Measurements from ENCODE around the gene RICTOR.

RICTOR gene

DNA sequence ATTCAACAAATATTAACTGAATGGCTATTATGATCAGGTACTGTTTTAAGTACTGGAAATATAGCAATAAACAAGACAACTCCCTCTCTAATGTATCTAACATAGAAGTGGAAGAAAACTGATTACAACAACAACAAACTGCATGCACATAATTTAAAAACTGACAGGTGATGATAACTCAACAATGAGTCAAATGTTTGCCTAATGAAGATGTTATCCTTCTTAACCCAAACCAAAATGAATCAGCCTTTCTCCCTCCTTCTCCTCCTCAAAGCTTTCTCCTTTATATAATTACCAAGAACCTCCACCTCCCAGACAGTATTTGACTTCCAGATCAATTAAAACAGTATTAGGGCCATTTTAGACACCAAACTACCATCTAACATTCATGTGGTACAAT is 49.3 kb downstream of the RICTOR start:
- Histone ChIP-seq H3K27me3 (ENCODE audit: control insufficient read depth, insufficient read depth, low read length) (no peaks in the 10 kb centered on the region), H3K9ac (no peak overlapping the region), H3K4me2 (ENCODE audit: low read length) (no peak overlapping the region), H3K27ac (no peak overlapping the region), H3K4me1 (peaks cover 6% of the 10 kb centered on the region), H2AFZ (no peak overlapping the region), H3K79me2 (peaks cover 27% of the 10 kb centered on the region), H3K36me3 (ENCODE audit: control insufficient read depth, insufficient read depth, low read length) (no peaks in the 10 kb centered on the region), H3K9me3 (ENCODE audit: control insufficient read depth, low read length) (no peaks in the 10 kb centered on the region), H3K4me3 (ENCODE audit: low read depth, low read length) (no peak overlapping the region)
- TF ChIP-seq, protein P1, sequence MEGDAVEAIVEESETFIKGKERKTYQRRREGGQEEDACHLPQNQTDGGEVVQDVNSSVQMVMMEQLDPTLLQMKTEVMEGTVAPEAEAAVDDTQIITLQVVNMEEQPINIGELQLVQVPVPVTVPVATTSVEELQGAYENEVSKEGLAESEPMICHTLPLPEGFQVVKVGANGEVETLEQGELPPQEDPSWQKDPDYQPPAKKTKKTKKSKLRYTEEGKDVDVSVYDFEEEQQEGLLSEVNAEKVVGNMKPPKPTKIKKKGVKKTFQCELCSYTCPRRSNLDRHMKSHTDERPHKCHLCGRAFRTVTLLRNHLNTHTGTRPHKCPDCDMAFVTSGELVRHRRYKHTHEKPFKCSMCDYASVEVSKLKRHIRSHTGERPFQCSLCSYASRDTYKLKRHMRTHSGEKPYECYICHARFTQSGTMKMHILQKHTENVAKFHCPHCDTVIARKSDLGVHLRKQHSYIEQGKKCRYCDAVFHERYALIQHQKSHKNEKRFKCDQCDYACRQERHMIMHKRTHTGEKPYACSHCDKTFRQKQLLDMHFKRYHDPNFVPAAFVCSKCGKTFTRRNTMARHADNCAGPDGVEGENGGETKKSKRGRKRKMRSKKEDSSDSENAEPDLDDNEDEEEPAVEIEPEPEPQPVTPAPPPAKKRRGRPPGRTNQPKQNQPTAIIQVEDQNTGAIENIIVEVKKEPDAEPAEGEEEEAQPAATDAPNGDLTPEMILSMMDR (IDR thresholded peaks at IDR 0.05): no peak

DNA sequence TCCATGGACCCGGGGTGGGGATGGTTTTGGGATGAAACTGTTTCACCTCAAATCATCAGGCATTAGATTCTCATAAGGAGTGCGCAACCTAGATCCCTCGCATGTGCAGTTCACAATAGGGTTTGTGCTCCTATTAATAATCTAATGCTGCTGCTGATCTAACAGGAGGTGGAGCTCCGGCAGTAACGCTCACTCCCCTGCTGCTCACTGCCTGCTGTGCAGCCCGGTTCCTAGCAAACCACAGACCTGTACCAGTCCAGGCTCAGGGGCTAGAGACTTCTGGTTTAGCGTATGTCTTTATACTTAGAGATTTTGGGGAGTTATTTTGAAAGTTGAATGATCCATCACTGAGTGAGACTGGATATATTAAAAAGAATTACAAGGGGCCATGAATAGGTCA is 50.2 kb downstream of the RICTOR start:
- TF ChIP-seq, protein P1 (IDR thresholded peaks at IDR 0.05): no peak
- Histone ChIP-seq H3K9ac (no peak overlapping the region), H3K36me3 (ENCODE audit: control insufficient read depth, insufficient read depth, low read length) (no peaks in the 10 kb centered on the region)

DNA sequence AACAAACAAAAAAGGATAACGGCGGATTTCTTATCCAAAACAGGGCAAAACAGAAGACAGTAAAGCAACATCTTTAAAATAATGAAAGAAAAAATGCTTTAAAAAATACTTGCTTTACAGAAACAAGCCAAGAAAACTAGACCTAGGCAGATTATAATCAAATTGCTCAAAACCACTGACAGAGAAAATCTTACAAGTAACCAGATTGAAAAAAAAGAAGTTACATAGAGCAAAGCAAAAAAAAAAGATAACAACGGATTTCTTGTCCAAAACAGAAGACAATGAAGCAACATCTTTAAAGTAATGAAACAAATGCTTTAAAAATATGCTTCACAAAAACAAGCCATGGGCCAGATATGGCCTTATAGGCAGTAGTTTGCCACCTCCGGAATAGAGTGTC is 51.1 kb downstream of the RICTOR start:
- Histone ChIP-seq H3K4me2 (ENCODE audit: low read length) (no peak overlapping the region), H3K27me3 (ENCODE audit: control insufficient read depth, insufficient read depth, low read length) (no peaks in the 10 kb centered on the region), H3K4me3 (ENCODE audit: low read depth, low read length) (no peak overlapping the region), H3K9ac (no peak overlapping the region), H3K27ac (no peak overlapping the region), H3K4me1 (peaks cover 6% of the 10 kb centered on the region), H2AFZ (no peak overlapping the region), H3K36me3 (ENCODE audit: control insufficient read depth, insufficient read depth, low read length) (no peaks in the 10 kb centered on the region), H3K9me3 (ENCODE audit: control insufficient read depth, low read length) (no peaks in the 10 kb centered on the region), H3K79me2 (peaks cover 23% of the 10 kb centered on the region)
- TF ChIP-seq, protein P1 (IDR thresholded peaks at IDR 0.05): no peak

More for the DNA sequence above, 50.2 kb downstream of the RICTOR start:
- H3K4me1 ChIP-seq: peaks cover 6% of the 10 kb centered on the region
- H3K27me3 ChIP-seq (ENCODE audit: control insufficient read depth, insufficient read depth, low read length): no peaks in the 10 kb centered on the region
- no peak overlapping the region for H3K27ac ChIP-seq
- H3K79me2 ChIP-seq: peaks cover 27% of the 10 kb centered on the region
- H3K4me2 ChIP-seq (ENCODE audit: low read length): no peak overlapping the region
- no peak overlapping the region for H2AFZ ChIP-seq
- no peak overlapping the region for H3K4me3 ChIP-seq (ENCODE audit: low read depth, low read length)
- no peaks in the 10 kb centered on the region for H3K9me3 ChIP-seq (ENCODE audit: control insufficient read depth, low read length)

DNA sequence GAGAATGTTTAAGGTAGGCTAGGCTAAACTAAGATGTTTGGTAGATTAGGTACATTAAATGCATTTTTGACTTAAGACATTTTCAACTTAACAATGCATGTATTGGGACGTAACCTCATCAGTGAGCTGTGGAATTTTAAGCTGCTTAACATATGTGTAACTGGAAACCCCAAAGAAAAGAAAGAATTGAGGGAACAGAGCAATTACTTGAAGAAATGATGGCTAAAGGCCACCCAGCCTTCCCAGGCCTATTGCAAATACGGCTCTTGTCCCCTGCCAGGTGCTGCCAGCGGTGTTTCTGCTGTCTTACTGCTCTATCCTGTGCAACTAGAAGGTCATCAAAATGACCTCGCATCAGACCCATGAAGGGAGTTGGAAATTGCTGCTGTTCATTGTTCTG is 52.0 kb downstream of the RICTOR start:
- H3K9ac ChIP-seq: no peak overlapping the region
- no peaks in the 10 kb centered on the region for H3K36me3 ChIP-seq (ENCODE audit: control insufficient read depth, insufficient read depth, low read length)
- H3K79me2 ChIP-seq: peaks cover 23% of the 10 kb centered on the region
- TF ChIP-seq, protein P1 (IDR thresholded peaks at IDR 0.05): no peak
- H3K27ac ChIP-seq: no peak overlapping the region
- H3K4me2 ChIP-seq (ENCODE audit: low read length): no peak overlapping the region
- no peak overlapping the region for H3K4me3 ChIP-seq (ENCODE audit: low read depth, low read length)
- no peaks in the 10 kb centered on the region for H3K27me3 ChIP-seq (ENCODE audit: control insufficient read depth, insufficient read depth, low read length)
- no peaks in the 10 kb centered on the region for H3K9me3 ChIP-seq (ENCODE audit: control insufficient read depth, low read length)
- peaks cover 6% of the 10 kb centered on the region for H3K4me1 ChIP-seq
- no peak overlapping the region for H2AFZ ChIP-seq

DNA sequence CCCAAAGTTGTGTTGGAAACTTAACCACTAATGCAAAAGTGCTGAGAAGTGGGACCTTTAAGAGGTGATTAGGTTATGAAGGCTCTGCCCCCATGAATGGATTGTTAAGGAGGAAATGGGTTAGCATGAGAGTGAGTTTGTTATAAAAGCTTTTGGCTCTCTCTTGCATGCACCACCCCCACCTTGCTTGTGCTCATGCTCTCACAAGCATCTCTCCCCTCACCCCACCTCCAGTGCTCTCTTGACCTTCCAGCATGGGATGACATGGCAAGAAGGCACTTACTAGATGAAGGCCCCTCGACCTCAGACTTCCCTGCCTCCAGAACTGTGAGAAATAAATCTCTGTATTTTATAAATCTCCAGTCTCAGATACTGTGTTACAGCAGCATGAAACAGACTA is 52.8 kb downstream of the RICTOR start:
- TF ChIP-seq, protein P1 (IDR thresholded peaks at IDR 0.05): no peak
- Histone ChIP-seq H2AFZ (no peak overlapping the region), H3K79me2 (peaks cover 18% of the 10 kb centered on the region), H3K4me3 (ENCODE audit: low read depth, low read length) (no peak overlapping the region), H3K9me3 (ENCODE audit: control insufficient read depth, low read length) (no peaks in the 10 kb centered on the region), H3K36me3 (ENCODE audit: control insufficient read depth, insufficient read depth, low read length) (no peaks in the 10 kb centered on the region), H3K27ac (no peak overlapping the region), H3K9ac (no peak overlapping the region), H3K4me2 (ENCODE audit: low read length) (no peak overlapping the region), H3K4me1 (peaks cover 6% of the 10 kb centered on the region), H3K27me3 (ENCODE audit: control insufficient read depth, insufficient read depth, low read length) (no peaks in the 10 kb centered on the region)
